ENCODE measurements around the gene PCSK9. TPM values are rescaled to one million over a fixed set of nuclear protein-coding genes. Genes with fewer than 3 reads are reported as not detected.
"Not testable (repeated sequence)": the region's sequence is repeated elsewhere in the genome, so short reads cannot be mapped to it uniquely, and the experiment has no call there.

Gene PCSK9
- polyA plus RNA-seq, 4 donors, result 1.2 to 2.4 (median 1.6) TPM

DNA sequence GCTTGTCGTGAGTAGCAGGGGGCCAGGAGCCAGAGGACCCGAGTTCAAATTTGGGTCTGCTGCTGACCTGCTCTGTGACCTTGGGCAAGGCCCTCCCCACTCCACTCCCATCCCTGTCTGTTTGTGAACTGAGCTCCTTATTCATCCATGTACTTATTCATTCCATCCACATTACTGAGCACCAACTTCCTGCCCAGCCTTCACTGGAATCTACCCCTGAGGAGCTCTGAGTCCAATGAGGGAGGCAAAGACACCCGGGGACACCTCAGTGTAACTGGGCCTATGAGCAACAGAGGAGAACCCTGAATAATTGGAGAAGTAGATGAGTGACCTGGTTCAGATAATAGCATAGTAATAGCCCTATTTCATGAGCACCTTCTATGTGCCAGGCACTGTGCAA is 31.7 kb upstream of the PCSK9 start:
- DNase-seq (ENCODE audit: low read depth in 4 of 4, low spot score in 2 of 4), result no peak

- no peak for DNase-seq (ENCODE audit: low read depth in 4 of 4, low spot score in 2 of 4)
Measured at GRCh38 chr1:55010194-55010886, 29.0 kb upstream of the PCSK9 start.

DNA sequence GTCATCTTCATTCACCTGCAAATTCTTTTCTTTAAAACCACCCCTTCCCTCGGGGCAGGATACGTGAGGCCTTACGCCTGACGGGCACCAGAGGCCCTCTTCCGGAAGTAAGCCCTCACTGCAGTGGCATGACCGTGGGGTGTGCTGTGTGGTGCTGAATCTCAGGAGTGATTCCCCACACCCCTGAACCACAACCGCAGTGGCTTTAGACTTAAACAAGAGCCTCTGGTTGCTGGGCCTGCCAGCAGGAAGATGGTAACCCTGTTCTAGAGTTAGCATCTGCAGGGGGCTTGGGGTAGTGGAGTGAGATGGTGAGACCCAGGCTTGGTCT is 28.5 kb upstream of the PCSK9 start:
- DNase-seq (ENCODE audit: low read depth in 4 of 4, low spot score in 2 of 4), result no peak

- no peak for DNase-seq (ENCODE audit: low read depth in 4 of 4, low spot score in 2 of 4)
Measured at GRCh38 chr1:55012661-55013060, 26.7 kb upstream of the PCSK9 start.

DNA sequence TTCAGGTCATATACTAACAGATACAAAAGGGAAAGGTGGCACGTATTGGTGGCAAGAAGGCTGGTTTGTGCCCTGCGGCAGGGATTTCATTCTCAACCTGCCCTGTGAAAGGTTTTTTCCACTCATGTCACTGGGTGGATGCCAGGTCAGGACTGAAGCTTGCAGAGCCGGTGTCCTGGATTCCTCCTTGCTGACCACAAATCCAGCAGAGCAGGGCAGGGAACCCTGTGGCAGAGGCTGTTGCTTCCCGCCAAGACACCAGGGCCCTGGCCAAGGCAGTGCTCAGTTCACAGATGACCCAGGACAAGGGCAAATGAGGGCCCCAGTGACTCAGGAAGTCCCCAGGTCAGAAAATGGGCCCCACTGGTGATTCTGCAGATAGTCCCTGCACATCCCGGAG is 24.2 kb upstream of the PCSK9 start:
- no peak for DNase-seq (ENCODE audit: low read depth in 4 of 4, low spot score in 2 of 4)

DNA sequence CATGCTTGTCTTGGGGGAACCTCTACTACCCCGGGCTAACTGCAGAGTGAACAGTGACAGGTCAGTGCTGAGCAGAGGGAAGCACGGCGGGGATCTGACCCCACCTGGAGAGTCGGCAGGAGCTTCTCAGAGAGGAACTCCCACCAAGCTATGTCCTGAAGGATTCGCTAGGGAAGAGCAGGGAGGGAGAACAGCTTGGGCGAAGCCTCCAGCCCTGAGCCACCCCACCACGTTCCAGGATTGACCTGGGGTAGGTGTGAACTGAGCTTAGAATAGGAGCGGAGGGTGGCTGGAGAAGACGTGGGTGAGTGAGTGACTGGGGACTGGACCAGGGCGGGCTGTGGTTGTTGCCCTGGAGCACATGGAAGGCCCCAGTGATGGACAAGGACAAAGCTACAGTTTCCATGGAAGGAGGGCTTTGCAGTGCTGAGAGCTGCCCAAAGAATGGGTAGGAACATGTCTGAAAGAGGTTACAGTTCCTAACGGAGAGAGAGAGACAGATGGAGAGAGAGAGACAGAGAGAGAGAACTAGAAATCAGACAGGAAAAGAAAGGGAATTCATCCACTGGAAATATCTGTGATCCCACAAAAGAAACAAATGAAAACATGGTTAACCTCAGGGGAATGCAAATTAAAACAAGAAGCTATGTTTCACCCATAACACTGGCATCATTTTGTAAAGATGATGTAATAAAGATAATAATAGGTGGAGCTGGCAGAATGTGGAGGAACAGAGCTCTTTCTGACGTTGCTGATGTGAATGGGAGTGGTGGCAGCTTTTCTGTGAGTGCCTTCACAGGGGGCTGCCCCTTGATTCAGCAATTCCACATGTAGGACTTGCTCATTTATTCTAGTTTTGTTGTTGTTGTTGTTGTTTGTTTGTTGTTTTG is 23.4 kb upstream of the PCSK9 start:
- no peak for DNase-seq (ENCODE audit: low read depth in 4 of 4, low spot score in 2 of 4)

DNA sequence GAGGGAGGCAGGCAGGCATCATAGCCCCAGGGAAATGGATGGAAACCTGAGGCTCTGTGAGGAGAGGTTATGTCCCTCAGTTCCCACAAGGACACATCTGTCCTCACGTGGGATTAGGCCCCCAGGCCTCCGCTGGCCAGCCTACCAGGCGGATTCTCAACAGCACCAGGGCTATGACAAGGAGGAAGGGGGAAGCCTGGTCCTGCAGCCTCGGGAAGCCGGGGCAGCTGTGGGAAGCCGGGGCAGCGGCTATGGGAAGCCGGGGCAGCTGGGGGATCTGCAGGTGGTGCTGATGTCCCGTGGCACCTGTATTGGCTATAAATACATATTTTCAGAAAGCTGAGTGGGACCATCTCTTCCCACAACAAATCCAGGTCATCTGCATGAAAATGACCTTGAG is 21.0 kb upstream of the PCSK9 start:
- DNase-seq (ENCODE audit: low read depth in 4 of 4, low spot score in 2 of 4), result no peak

GRCh38 chr1:55021942-55022546 is 17.3 kb upstream of the PCSK9 start:
- DNase-seq (ENCODE audit: low read depth in 4 of 4, low spot score in 2 of 4), result peak in 2 of 4 donors; percentile 40 to 76

GRCh38 chr1:55024163-55024562 is 15.2 kb upstream of the PCSK9 start:
- DNase-seq (ENCODE audit: low read depth in 4 of 4, low spot score in 2 of 4), result not testable (repeated sequence)

GRCh38 chr1:55026682-55027081 is 12.7 kb upstream of the PCSK9 start:
- not testable (repeated sequence) for DNase-seq (ENCODE audit: low read depth in 4 of 4, low spot score in 2 of 4)

- not testable (repeated sequence) for DNase-seq (ENCODE audit: low read depth in 4 of 4, low spot score in 2 of 4)
Measured at GRCh38 chr1:55031098-55031497, 8.2 kb upstream of the PCSK9 start.

- DNase-seq (ENCODE audit: low read depth in 4 of 4, low spot score in 2 of 4), result no peak
Measured at GRCh38 chr1:55033265-55033614, 6.1 kb upstream of the PCSK9 start.

DNA sequence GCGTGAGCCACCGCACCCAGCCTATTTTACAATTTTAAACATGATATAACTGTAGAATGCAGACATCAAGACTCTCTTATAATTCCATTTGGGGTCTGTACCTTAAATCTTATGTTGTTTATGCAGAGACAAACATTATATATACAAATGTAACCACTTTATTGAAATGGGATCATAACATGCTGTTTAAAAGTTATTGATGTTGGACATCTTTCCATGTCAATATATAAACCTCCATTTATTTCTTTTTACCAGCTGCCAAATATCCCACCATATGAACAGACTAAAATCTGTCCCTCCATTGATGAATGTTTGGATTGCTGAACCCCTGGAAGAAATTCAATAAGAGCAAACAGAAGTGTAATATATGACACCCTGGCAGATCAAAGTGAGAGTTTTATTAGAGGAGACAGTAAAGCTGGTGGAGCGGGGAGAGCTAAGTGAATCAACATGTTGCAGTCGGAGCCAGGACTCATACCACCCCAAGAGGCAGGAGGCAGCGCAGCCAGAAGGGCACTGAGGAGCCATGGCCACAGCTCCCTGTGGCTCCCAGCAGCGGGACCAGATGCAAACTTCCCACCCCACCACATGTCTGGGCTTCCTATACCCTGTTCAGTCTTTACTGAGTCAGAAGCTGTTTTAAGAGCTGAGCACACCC is 4.7 kb upstream of the PCSK9 start:
- no peak for DNase-seq (ENCODE audit: low read depth in 4 of 4, low spot score in 2 of 4)

GRCh38 chr1:55035904-55036303 is 3.4 kb upstream of the PCSK9 start:
- DNase-seq (ENCODE audit: low read depth in 4 of 4, low spot score in 2 of 4), result no peak

GRCh38 chr1:55037733-55038551 is 1.4 kb upstream of the PCSK9 start:
- DNase-seq (ENCODE audit: low read depth in 4 of 4, low spot score in 2 of 4), result no peak

GRCh38 chr1:55038552-55038838 is 853 bp upstream of the PCSK9 start:
- DNase-seq (ENCODE audit: low read depth in 4 of 4, low spot score in 2 of 4), result no peak

GRCh38 chr1:55038974-55039341 is 390 bp upstream of the PCSK9 start:
- DNase-seq (ENCODE audit: low read depth in 4 of 4, low spot score in 2 of 4), result no peak

- DNase-seq (ENCODE audit: low read depth in 4 of 4, low spot score in 2 of 4), result no peak
Measured at GRCh38 chr1:55040083-55040932, 960 bp downstream of the PCSK9 start.

DNA sequence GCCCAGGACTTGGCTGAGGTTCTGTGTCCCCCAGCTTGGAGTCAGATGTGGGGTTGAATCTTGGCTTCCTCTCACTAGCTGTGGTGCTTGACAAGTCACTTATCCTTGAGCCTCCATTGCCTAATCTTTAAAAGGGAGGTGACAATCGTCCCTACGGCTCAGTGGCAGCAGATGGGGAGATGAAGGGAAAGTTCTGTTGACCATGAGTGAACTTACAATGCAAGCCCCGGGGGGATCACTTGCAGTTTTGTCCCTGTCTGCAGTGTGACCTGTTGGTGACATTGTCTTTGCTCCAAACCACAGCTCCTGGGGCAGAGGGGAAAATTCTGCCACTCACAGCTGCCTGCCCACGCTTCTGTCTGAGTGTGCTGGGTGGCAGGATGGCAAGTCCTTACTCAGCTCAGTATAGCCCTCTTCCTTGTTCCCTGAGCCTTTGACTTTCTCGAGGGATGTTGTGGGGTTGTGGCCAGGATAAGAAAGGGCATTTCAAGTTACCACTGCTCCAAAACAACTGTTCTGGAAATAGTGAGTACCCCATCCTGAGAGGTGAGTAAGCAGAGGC is 1.7 kb downstream of the PCSK9 start:
- DNase-seq (ENCODE audit: low read depth in 4 of 4, low spot score in 2 of 4), result no peak
